HEK293 (cell line): Measurements from ENCODE around the gene TEC.

Experiments
- CTCF ChIA-PET: fragments of 350-600 bp; formaldehyde crosslinking; extraction: SDS; loops from one replicate; lab custom pipeline; 2021; ENCODE audit warnings: antibody characterized with exemption; lab: Yijun Ruan, JAX
- POLR2A ChIA-PET: fragments of 300-600 bp; formaldehyde crosslinking; extraction: SDS; loops from one replicate; lab custom pipeline; 2020; ENCODE audit warnings: antibody characterized with exemption, inconsistent platforms; lab: Yijun Ruan, JAX
- H3K27ac ChIP-seq: fragments of 200-500 bp; sonication (Bioruptor generic); 2 replicates; pipeline ENCODE4 v1.5.1; 2014; ENCODE audit warnings: low read depth, low read length, control low read depth, inconsistent platforms; ENCODE audit errors: extremely low read depth
- H3K36me3 ChIP-seq, 2 experiments: fragments of 200-500 bp in 1 of 2; sonication (Bioruptor generic) in 1 of 2; 1 replicate in 1 of 2; 2 replicates in 1 of 2; pipeline ENCODE4 v1.5.1; 2014 to 2017; ENCODE audit warnings: inconsistent platforms in 2 of 2, low read length in 2 of 2; ENCODE audit not compliant: control insufficient read depth in 2 of 2, insufficient read depth in 1 of 2
- H3K4me1 ChIP-seq: fragments of 200-500 bp; sonication (Bioruptor generic); 2 replicates; pipeline ENCODE4 v1.5.1; 2014; ENCODE audit warnings: mild to moderate bottlenecking, low read length, inconsistent platforms; ENCODE audit not compliant: control insufficient read depth, insufficient read depth
- H3K4me3 ChIP-seq: 2 replicates; pipeline ENCODE4 v1.5.1; 2011; ENCODE audit warnings: low read depth, mild to moderate bottlenecking, control low read depth, low read length, moderate library complexity
- H3K9me3 ChIP-seq: fragments of 200-500 bp; sonication (Bioruptor generic); 2 replicates; pipeline ENCODE4 v1.5.1; 2014; ENCODE audit warnings: low read depth, low read length, inconsistent platforms; ENCODE audit not compliant: control insufficient read depth, insufficient read depth
- ATF2 ChIP-seq: fragments of 450-650 bp; formaldehyde crosslinking; IDR thresholded peaks from 2 replicates; pipeline ENCODE4 v1.5.1; 2016; ENCODE audit warnings: missing biosample characterization, missing genetic modification characterization, low read depth
- CTCF ChIP-seq: fragments of 450-650 bp; formaldehyde crosslinking; IDR thresholded peaks from 2 replicates; pipeline ENCODE4 v1.5.1; 2016; ENCODE audit warnings: missing biosample characterization, missing genetic modification characterization
- GLIS2 ChIP-seq: fragments of 450-650 bp; formaldehyde crosslinking; IDR thresholded peaks from 2 replicates; pipeline ENCODE4 v1.5.1; 2016; ENCODE audit warnings: missing biosample characterization, missing genetic modification characterization
- KLF7 ChIP-seq: fragments of 450-650 bp; formaldehyde crosslinking; IDR thresholded peaks from 2 replicates; pipeline ENCODE4 v1.5.1; 2016; ENCODE audit warnings: missing biosample characterization, missing genetic modification characterization, borderline replicate concordance
- PATZ1 ChIP-seq: fragments of 450-650 bp; formaldehyde crosslinking; IDR thresholded peaks from 2 replicates; pipeline ENCODE4 v1.5.1; 2016; ENCODE audit warnings: missing biosample characterization, missing genetic modification characterization
- RBAK ChIP-seq: fragments of 450-650 bp; formaldehyde crosslinking; IDR thresholded peaks from 2 replicates; pipeline ENCODE4 v1.5.1; 2016; ENCODE audit warnings: missing biosample characterization, missing genetic modification characterization
- SALL2 ChIP-seq: fragments of 450-650 bp; formaldehyde crosslinking; IDR thresholded peaks from 2 replicates; pipeline ENCODE4 v1.5.0; 2017; ENCODE audit warnings: missing biosample characterization, mild to moderate bottlenecking, missing genetic modification characterization, borderline replicate concordance
- SCRT1 ChIP-seq: fragments of 450-650 bp; formaldehyde crosslinking; IDR thresholded peaks from 2 replicates; pipeline ENCODE4 v1.5.1; 2016; ENCODE audit warnings: missing biosample characterization, missing genetic modification characterization, borderline replicate concordance
- ZEB2 ChIP-seq: fragments of 450-650 bp; formaldehyde crosslinking; IDR thresholded peaks from 2 replicates; pipeline ENCODE4 v1.5.1; 2016; ENCODE audit warnings: missing biosample characterization, missing genetic modification characterization
- ZNF148 ChIP-seq: fragments of 450-650 bp; formaldehyde crosslinking; IDR thresholded peaks from 2 replicates; pipeline ENCODE4 v1.5.0; 2017; ENCODE audit warnings: missing biosample characterization, missing genetic modification characterization, borderline replicate concordance
- ZNF157 ChIP-seq: fragments of 450-650 bp; formaldehyde crosslinking; IDR thresholded peaks from 2 replicates; pipeline ENCODE4 v1.5.1; 2016; ENCODE audit warnings: missing biosample characterization, missing genetic modification characterization
- ZNF211 ChIP-seq: fragments of 450-650 bp; formaldehyde crosslinking; IDR thresholded peaks from 2 replicates; pipeline ENCODE4 v1.5.1; 2016; ENCODE audit warnings: low read depth, missing biosample characterization, missing genetic modification characterization
- ZNF48 ChIP-seq: fragments of 450-650 bp; formaldehyde crosslinking; IDR thresholded peaks from 2 replicates; pipeline ENCODE4 v1.5.1; 2016; ENCODE audit warnings: missing biosample characterization, missing genetic modification characterization
- ZNF514 ChIP-seq: fragments of 450-650 bp; formaldehyde crosslinking; IDR thresholded peaks from 2 replicates; pipeline ENCODE4 v1.5.1; 2016; ENCODE audit warnings: missing biosample characterization, missing genetic modification characterization
- ZNF596 ChIP-seq: fragments of 450-650 bp; IDR thresholded peaks from 2 replicates; pipeline ENCODE4 v1.5.0; 2018; ENCODE audit warnings: missing biosample characterization, mild to moderate bottlenecking, missing genetic modification characterization, moderate library complexity
- ZNF792 ChIP-seq: fragments of 450-650 bp; formaldehyde crosslinking; IDR thresholded peaks from 2 replicates; pipeline ENCODE4 v1.5.1; 2016; ENCODE audit warnings: missing biosample characterization, missing genetic modification characterization
- ZNF830 ChIP-seq: fragments of 450-650 bp; IDR thresholded peaks from 2 replicates; pipeline ENCODE4 v1.5.0; 2018; ENCODE audit warnings: missing biosample characterization, missing genetic modification characterization, low read depth, mild to moderate bottlenecking, moderate library complexity
- TF ChIP-seq, protein P1 (sequence below): fragments of 450-650 bp; formaldehyde crosslinking; IDR thresholded peaks from 2 replicates; pipeline ENCODE4 v1.5.1; 2017; ENCODE audit warnings: missing biosample characterization, missing genetic modification characterization

The TEC gene

DNA sequence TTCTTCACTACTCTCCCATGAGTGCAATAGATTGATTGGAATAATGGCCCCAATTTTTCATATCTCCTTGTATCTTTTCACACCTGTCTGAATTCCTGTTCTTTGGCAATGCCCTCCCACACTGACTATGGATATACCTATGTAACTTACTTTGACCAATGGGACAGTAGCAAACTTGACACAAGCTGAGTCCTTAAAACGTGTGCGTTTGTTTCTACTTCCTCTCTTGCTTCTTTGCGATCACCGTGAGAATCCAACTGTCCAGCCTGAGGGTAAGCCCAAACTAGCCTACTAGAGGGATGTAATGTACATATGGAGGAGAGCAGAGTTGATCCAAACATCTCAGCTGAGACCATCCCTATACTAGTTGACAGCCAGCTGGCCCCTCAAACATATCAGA is 19.3 kb downstream of the TEC start:
- Histone ChIP-seq H3K4me3 (no peak overlapping the region), H3K36me3 (no peaks in the 10 kb centered on the region), H3K27ac (no peak overlapping the region), H3K4me1 (no peaks in the 10 kb centered on the region), H3K9me3 (no peaks in the 10 kb centered on the region)
- ChIA-PET POLR2A (no interaction called here), CTCF (no interaction called here)
- TF ChIP-seq ZNF830 (tag by site-specific recombination) (no peak), RBAK (no peak), ZEB2 (tag by site-specific recombination) (no peak), ZNF211 (tag by site-specific recombination) (no peak), ZNF514 (tag by site-specific recombination) (no peak), GLIS2 (tag by site-specific recombination) (no peak), ZNF48 (tag by site-specific recombination) (no peak), SCRT1 (tag by site-specific recombination) (no peak), KLF7 (tag by site-specific recombination) (no peak), ZNF148 (no peak), ZNF157 (tag by site-specific recombination) (no peak), SALL2 (tag by site-specific recombination) (no peak), ATF2 (tag by site-specific recombination) (no peak), PATZ1 (tag by site-specific recombination) (no peak), ZNF596 (tag by site-specific recombination) (no peak), ZNF792 (no peak), CTCF (tag by site-specific recombination) (no peak)
- TF ChIP-seq, protein P1, sequence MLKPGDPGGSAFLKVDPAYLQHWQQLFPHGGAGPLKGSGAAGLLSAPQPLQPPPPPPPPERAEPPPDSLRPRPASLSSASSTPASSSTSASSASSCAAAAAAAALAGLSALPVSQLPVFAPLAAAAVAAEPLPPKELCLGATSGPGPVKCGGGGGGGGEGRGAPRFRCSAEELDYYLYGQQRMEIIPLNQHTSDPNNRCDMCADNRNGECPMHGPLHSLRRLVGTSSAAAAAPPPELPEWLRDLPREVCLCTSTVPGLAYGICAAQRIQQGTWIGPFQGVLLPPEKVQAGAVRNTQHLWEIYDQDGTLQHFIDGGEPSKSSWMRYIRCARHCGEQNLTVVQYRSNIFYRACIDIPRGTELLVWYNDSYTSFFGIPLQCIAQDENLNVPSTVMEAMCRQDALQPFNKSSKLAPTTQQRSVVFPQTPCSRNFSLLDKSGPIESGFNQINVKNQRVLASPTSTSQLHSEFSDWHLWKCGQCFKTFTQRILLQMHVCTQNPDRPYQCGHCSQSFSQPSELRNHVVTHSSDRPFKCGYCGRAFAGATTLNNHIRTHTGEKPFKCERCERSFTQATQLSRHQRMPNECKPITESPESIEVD (tag by site-specific recombination): no peak
